Cardiac muscle cell (in vitro differentiated cells and primary cell): Measurements from ENCODE around the gene MLLT11. TPM values are rescaled to one million over a fixed set of nuclear protein-coding genes. Genes with fewer than 3 reads are reported as not detected.
"Not testable (repeated sequence)": the region's sequence is repeated elsewhere in the genome, so short reads cannot be mapped to it uniquely, and the experiment has no call there.

Experiments used
- DNase-seq, 2 donors: peaks; one replicate each; pipeline versions ENCODE4 v3.0.0 to v3.0.0-alpha.2; 2010 to 2017; ENCODE audit warnings: low read depth in 1 of 2, low spot score in 1 of 2
- H3K27ac ChIP-seq: fragments of 200-600 bp; sonication (generic); 2 replicates; pipeline ENCODE4 v1.5.1; 2016
- H3K27me3 ChIP-seq: fragments of 200-600 bp; sonication (generic); 2 replicates; pipeline ENCODE4 v1.6.0; 2016; ENCODE audit warnings: control low read depth
- H3K36me3 ChIP-seq: fragments of 200-600 bp; sonication (generic); 2 replicates; pipeline ENCODE4 v1.5.1; 2016; ENCODE audit warnings: control low read depth
- H3K4me1 ChIP-seq: fragments of 200-600 bp; sonication (generic); 2 replicates; pipeline ENCODE4 v1.8.1; 2017; ENCODE audit warnings: low read depth, mild to moderate bottlenecking, mixed run types
- H3K4me3 ChIP-seq: fragments of 200-600 bp; sonication (generic); 2 replicates; pipeline ENCODE4 v1.5.1; 2016; ENCODE audit warnings: mild to moderate bottlenecking
- H3K9me3 ChIP-seq: fragments of 200-600 bp; sonication (generic); 2 replicates; pipeline ENCODE4 v1.5.1; 2017; ENCODE audit warnings: low read depth, mild to moderate bottlenecking, control low read depth
- polyA plus RNA-seq: library from polyadenylated mRNA; unstranded; fragments of >200 nt; fragmentation: Nextera tagmentation; extraction: Ambion mirVana; gene quantifications from 2 replicates; pipeline ENCODE4 v1.2.1, GENCODE V29; 2016
- total RNA-seq: library from RNA; depleted of rRNA; stranded (reverse); fragments of >200 nt; gene quantifications from 2 replicates; pipeline ENCODE4 v1.2.3, GENCODE V29; 2016
- TF ChIP-seq, protein P1 (sequence below): IDR thresholded peaks from 2 replicates; pipeline ENCODE4 v1.5.1; 2012; ENCODE audit warnings: low read depth, mild to moderate bottlenecking, low read length

MLLT11 gene
- total and polyA plus RNA-seq, 2 experiments from 2014 or later: 15.1 to 91.6 TPM

DNA sequence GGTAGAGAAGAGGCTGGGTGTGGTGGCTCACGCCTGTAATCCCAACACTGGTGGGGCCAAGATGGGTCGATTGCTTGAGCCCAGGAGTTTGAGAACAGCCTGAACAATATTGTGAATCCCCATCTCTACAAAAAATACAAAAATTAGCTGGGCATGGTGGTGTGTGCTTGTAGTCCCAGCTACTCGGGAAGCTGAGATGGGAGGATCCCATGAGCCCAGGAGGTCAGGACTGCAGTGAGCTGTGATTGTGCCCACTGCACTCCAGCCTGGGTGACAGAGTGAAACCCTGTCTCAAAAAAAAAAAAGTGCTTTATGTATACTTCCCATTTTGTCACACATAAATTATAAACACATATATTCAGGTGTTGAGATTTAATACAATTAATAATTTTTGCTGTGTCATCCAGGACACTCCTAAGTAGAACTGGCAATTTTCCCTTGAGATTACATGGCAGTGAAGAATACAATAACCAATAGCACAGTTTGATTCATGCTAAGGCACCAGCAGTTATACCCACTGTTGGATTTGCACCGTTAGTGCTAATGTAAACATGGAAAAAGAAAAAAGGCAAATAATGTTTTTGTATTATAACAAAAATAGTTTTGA, 25.9 kb downstream of the MLLT11 start:
- Histone ChIP-seq H3K4me1 (no peaks in the 10 kb centered on the region), H3K36me3 (no peaks in the 10 kb centered on the region), H3K27me3 (no peaks in the 10 kb centered on the region), H3K27ac (no peak overlapping the region), H3K9me3 (no peaks in the 10 kb centered on the region), H3K4me3 (no peak overlapping the region)
- TF ChIP-seq, protein P1, sequence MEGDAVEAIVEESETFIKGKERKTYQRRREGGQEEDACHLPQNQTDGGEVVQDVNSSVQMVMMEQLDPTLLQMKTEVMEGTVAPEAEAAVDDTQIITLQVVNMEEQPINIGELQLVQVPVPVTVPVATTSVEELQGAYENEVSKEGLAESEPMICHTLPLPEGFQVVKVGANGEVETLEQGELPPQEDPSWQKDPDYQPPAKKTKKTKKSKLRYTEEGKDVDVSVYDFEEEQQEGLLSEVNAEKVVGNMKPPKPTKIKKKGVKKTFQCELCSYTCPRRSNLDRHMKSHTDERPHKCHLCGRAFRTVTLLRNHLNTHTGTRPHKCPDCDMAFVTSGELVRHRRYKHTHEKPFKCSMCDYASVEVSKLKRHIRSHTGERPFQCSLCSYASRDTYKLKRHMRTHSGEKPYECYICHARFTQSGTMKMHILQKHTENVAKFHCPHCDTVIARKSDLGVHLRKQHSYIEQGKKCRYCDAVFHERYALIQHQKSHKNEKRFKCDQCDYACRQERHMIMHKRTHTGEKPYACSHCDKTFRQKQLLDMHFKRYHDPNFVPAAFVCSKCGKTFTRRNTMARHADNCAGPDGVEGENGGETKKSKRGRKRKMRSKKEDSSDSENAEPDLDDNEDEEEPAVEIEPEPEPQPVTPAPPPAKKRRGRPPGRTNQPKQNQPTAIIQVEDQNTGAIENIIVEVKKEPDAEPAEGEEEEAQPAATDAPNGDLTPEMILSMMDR: no peak
- DNase-seq: no peak

- H3K36me3 ChIP-seq, H3K4me3 ChIP-seq, H3K4me1 ChIP-seq, DNase-seq, H3K27me3 ChIP-seq, H3K9me3 ChIP-seq, H3K27ac ChIP-seq: not testable (repeated sequence)
These were observed 37.2 kb downstream of the MLLT11 start for GRCh38 chr1:151097426-151097825.

- Histone ChIP-seq H3K27me3 (no peaks in the 10 kb centered on the region), H3K4me1 (no peaks in the 10 kb centered on the region), H3K36me3 (no peaks in the 10 kb centered on the region), H3K27ac (no peak overlapping the region), H3K4me3 (no peak overlapping the region), H3K9me3 (no peaks in the 10 kb centered on the region)
- DNase-seq: no peak
- TF ChIP-seq, protein P1: no peak
These were observed 37.9 kb downstream of the MLLT11 start for GRCh38 chr1:151098126-151098525.

DNA sequence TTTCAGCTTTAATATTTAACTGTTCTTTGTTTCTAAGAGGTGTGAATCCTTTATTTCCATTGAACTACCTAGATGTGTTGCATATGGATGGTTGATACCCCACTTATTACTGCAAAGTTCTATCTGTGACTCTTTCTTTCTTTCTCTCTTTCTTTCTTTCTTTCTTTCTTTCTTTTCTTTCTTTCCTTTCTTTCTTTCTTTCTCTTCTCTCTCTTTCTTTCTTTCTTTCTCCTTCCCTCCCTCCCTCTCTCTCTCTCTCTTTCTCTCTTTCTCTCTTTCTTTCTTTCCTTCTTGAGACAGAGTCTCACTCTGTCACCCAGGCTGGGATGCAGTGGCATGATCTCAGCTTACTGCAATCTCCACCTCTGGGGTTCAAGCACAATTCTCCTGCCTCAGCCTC, 44.4 kb downstream of the MLLT11 start:
- Histone ChIP-seq H3K27me3 (no peaks in the 10 kb centered on the region), H3K36me3 (no peaks in the 10 kb centered on the region), H3K4me3 (no peak overlapping the region), H3K9me3 (no peaks in the 10 kb centered on the region), H3K27ac (no peak overlapping the region), H3K4me1 (no peaks in the 10 kb centered on the region)
- TF ChIP-seq, protein P1: no peak
- DNase-seq: no peak

DNA sequence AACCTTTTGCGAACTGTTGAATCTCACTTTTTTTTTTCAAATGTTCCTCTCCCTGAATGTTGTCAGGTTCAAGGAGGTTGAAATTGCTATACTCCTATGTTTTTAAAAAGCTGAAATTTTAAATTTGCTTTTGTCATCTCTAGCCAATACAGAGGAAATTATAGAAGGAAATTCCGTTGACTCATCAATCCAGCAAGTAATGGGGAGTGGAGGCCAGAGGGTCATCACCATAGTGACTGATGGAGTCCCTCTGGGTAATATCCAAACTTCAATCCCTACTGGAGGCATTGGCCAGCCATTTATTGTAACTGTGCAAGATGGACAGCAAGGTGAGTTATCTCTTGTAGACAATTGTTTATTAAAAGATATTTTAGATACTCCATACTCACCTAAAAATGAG, 46.7 kb downstream of the MLLT11 start:
- H3K27ac ChIP-seq: no peak overlapping the region
- H3K36me3 ChIP-seq: no peaks in the 10 kb centered on the region
- H3K27me3 ChIP-seq: no peaks in the 10 kb centered on the region
- peak in 1 of 2 donors; percentile 26 for DNase-seq
- H3K9me3 ChIP-seq: no peaks in the 10 kb centered on the region
- TF ChIP-seq, protein P1: no peak
- no peak overlapping the region for H3K4me3 ChIP-seq
- H3K4me1 ChIP-seq: no peaks in the 10 kb centered on the region

GRCh38 chr1:151108331-151108730, 48.1 kb downstream of the MLLT11 start:
- DNase-seq: no peak
- Histone ChIP-seq H3K27me3 (no peaks in the 10 kb centered on the region), H3K36me3 (no peaks in the 10 kb centered on the region), H3K9me3 (no peaks in the 10 kb centered on the region), H3K27ac (no peak overlapping the region), H3K4me1 (no peaks in the 10 kb centered on the region), H3K4me3 (no peak overlapping the region)
- TF ChIP-seq, protein P1: no peak
